HFF-Myc (cell line): Measurements from ENCODE around the gene MMP3.

Source experiments
- DNase-seq: peaks from one replicate; pipeline ENCODE4 v3.0.0-alpha.2; 2011; ENCODE audit warnings: low read depth; ENCODE audit errors: extremely low read depth
- H3K4me3 ChIP-seq: replicated peaks from 2 replicates; pipeline ENCODE4 v1.5.1; 2011; ENCODE audit warnings: low read depth, mild to moderate bottlenecking, control low read depth, low read length
- CTCF ChIP-seq: IDR thresholded peaks from 2 replicates; pipeline ENCODE4 v1.5.1; 2012; ENCODE audit warnings: mild to moderate bottlenecking, low read depth, low read length, control low read depth; ENCODE audit errors: missing control alignments

Gene MMP3

DNA sequence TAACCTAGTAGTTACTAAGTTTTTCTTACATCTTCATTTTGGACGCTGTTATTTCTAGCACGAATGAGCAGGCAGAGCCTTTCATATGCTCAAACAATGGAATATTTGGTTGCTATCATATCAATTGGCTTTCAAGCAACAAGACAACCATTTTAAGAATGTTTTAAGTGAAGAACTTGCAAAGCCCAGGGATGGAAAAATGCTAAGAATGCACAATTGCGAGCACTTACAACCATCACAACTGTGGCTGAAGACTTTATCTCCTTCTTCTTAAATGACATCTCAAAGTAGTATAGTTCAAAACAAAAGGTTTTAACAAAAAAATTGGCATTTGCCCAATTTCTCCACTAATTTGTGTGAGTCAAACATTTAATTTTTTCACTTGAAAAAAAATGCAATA, 37.1 kb downstream of the MMP3 start:
- DNase-seq = no peak
- TF ChIP-seq CTCF = no peak
- H3K4me3 ChIP-seq = no peak overlapping the region

- no peak overlapping the region for H3K4me3 ChIP-seq
- TF ChIP-seq CTCF = no peak
- DNase-seq = peak; percentile 72
Observed at GRCh38 chr11:102802341-102802740, 41.1 kb downstream of the MMP3 start.

- TF ChIP-seq CTCF = no peak
- DNase-seq = no peak
- H3K4me3 ChIP-seq = no peak overlapping the region
Observed at GRCh38 chr11:102800767-102801166, 42.6 kb downstream of the MMP3 start.

DNA sequence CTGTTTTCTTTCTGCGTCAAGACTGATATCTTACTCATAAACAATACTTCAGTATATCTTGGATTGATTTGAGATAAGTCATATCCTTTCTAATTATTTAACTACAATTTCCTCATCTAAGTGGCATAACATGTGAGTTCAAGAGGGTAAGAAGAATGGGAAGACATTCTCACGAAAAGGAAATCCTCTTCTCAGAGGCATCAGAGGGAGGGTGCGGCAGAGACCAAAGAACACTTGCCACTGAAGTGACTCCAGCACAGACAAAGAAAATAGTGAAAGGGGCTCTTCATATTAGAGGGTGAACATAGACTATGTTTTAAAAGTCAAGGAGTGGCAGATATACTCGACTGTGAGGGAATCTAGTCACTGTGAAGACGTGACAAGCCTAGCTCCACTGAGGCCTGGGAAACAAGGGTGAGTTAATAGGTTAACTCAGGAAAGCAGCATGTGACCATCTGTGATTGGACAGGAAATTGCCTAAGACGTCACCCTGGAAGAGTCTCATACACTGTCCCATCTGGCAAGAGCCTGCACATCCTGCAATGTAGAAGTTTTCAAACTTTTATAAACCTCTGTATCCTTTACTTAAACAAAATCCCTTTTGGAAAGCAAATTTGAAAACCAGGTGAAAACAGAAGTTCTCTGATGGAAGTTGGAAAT, 43.6 kb downstream of the MMP3 start:
- peak; percentile 50 for DNase-seq
- no peak overlapping the region for H3K4me3 ChIP-seq
- TF ChIP-seq CTCF = no peak

DNA sequence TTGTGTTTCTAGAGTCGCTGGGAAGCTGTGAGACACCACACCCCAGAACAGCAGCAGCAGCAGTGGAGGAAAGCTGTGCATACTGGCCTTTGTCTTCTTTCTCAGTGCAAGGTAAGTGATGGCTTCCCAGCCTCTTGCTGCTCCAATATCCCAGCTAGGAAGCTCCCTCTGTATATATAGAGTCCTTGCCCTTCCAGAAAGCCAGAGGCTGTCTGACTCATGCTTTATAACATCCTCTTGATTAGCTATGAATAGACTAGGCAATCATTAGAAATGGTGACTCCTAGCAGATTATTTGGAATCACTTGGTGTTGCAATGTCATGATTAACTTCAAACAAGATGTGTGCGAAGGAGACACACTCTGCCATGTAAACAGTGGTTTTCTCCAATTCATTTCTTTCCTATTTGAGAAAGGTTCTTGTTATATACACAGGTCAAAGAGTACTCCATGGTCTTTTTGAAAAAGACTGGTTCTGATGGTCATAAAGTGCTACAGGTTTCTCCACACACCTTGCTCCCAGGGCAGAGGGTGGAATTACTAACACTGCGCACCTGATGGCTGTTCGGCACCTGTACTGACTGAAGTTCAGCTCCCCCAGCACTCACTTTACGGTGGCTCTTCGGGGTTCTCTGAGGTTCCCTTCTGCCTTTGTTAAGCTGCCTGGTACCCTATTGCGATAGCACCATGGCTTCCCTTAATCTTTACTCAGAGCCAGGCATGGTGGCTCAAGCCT, 45.2 kb downstream of the MMP3 start, which contains the start of gene MMP1:
Gene MMP1, minus strand, starts transcription at position 149 of the 735 bp plus-strand sequence. Its CDS starts 68 bp downstream, at position 81.
- no peak for DNase-seq
- TF ChIP-seq CTCF = no peak

GRCh38 chr11:102794382-102794781, 49.0 kb downstream of the MMP3 start:
- H3K4me3 ChIP-seq = no peak overlapping the region
- DNase-seq = peak; percentile 40
- TF ChIP-seq CTCF = peak; percentile 72

More for the DNA sequence above, 45.2 kb downstream of the MMP3 start, which contains the start of gene MMP1:
- H3K4me3 ChIP-seq = peak within 1 kb of the TSS; percentile 8; the same call in 1 of the 2 replicates
